Mesendoderm (in vitro differentiated cells): ENCODE data around the gene AGBL4.

Source experiments
- DNase-seq: peaks from one replicate; pipeline ENCODE4 v3.0.0; 2013
- H2AK5ac ChIP-seq: 2 replicates; pipeline ENCODE4 v1.6.1; 2013; ENCODE audit warnings: low read length, inconsistent platforms
- H2BK120ac ChIP-seq: 2 replicates; pipeline ENCODE4 v1.6.1; 2013; ENCODE audit warnings: low read depth, mild to moderate bottlenecking, low read length, moderate library complexity, mixed read lengths
- H2BK15ac ChIP-seq: replicated peaks from 2 replicates; pipeline ENCODE4 v1.6.1; 2013; ENCODE audit warnings: low read depth, mild to moderate bottlenecking, moderate library complexity
- H2BK5ac ChIP-seq: 2 replicates; pipeline ENCODE4 v1.6.1; 2013; ENCODE audit warnings: low read length, inconsistent platforms
- H3K18ac ChIP-seq: 2 replicates; pipeline ENCODE4 v1.6.1; 2013; ENCODE audit warnings: mild to moderate bottlenecking, low read length, mixed read lengths
- H3K23ac ChIP-seq: one replicate; pipeline ENCODE4 v1.6.1; 2013; ENCODE audit warnings: low read length
- H3K27ac ChIP-seq: 2 replicates; pipeline ENCODE4 v1.5.1; 2013; ENCODE audit warnings: low read depth, mild to moderate bottlenecking, inconsistent platforms, low read length, moderate library complexity
- H3K27me3 ChIP-seq: 2 replicates; pipeline ENCODE4 v1.6.1; 2013; ENCODE audit warnings: low read length, control low read depth, mild to moderate bottlenecking, inconsistent platforms; ENCODE audit not compliant: insufficient read depth, poor library complexity
- H3K36me3 ChIP-seq: 2 replicates; pipeline ENCODE4 v1.6.1; 2013; ENCODE audit warnings: low read length, inconsistent platforms; ENCODE audit not compliant: control insufficient read depth, insufficient read depth
- H3K4ac ChIP-seq: one replicate; pipeline ENCODE4 v1.6.1; 2013; ENCODE audit warnings: low read depth, mild to moderate bottlenecking, low read length, moderate library complexity
- H3K4me1 ChIP-seq: 2 replicates; pipeline ENCODE4 v1.6.1; 2013; ENCODE audit warnings: low read depth, low read length, inconsistent platforms; ENCODE audit not compliant: control insufficient read depth
- H3K4me2 ChIP-seq: 2 replicates; pipeline ENCODE4 v1.6.1; 2013; ENCODE audit warnings: low read length
- H3K4me3 ChIP-seq: 2 replicates; pipeline ENCODE4 v1.5.1; 2013; ENCODE audit warnings: mild to moderate bottlenecking, low read length
- H3K56ac ChIP-seq: one replicate; pipeline ENCODE4 v1.6.1; 2013; ENCODE audit warnings: low read length
- H3K79me1 ChIP-seq: 2 replicates; pipeline ENCODE4 v1.6.1; 2013; ENCODE audit warnings: low read length, inconsistent platforms
- H3K79me2 ChIP-seq: 2 replicates; pipeline ENCODE4 v1.6.1; 2013; ENCODE audit warnings: mild to moderate bottlenecking, low read length; ENCODE audit not compliant: control insufficient read depth, insufficient read depth
- H3K9ac ChIP-seq: 2 replicates; pipeline ENCODE4 v1.6.1; 2013; ENCODE audit warnings: low read length, inconsistent platforms
- H4K5ac ChIP-seq: one replicate; pipeline ENCODE4 v1.6.1; 2013; ENCODE audit warnings: low read length
- H4K8ac ChIP-seq: one replicate; pipeline ENCODE4 v1.6.1; 2013; ENCODE audit warnings: low read depth, mild to moderate bottlenecking, control low read depth, low read length, moderate library complexity
- WGBS: extraction: QIAGEN DNeasy Blood & Tissue Kit; methylation state at CpG from one replicate; pipeline ENCODE4 v1.1.7; 2013; ENCODE audit warnings: low lambda C conversion rate, missing lambda C conversion rate; ENCODE audit not compliant: insufficient coverage; ENCODE audit errors: extremely low coverage; 5-methylcytosine and 5-hydroxymethylcytosine counted together

AGBL4 gene

DNA sequence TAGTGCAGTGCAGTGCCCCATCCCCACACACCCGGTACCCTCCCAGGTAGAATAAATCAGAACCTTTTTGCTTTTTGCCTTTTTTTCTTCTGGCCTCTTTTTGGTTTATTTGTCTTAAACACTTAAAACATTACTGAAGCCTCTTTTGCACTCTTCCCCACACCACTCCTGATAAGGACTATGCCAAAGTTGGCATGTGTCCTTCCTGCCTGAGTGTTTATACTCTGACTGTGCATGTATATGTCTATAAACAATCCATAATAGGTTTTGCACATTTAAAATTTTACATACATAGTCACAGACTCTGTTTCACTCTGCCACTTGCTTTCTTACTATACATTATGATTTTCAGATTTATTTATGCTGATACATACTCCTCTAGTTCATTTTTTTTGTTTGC is 1306.7 kb downstream of the AGBL4 start:
- no CpG with 5 or more reads among the region's 1 CpG for WGBS
- Histone ChIP-seq H3K79me2 (no peaks in the 10 kb centered on the region), H3K79me1 (no peaks in the 10 kb centered on the region), H3K27me3 (no peaks in the 10 kb centered on the region), H3K18ac (no peak overlapping the region), H3K36me3 (no peaks in the 10 kb centered on the region), H3K4me2 (no peak overlapping the region), H2BK15ac (no peak overlapping the region), H3K4ac (no peak overlapping the region), H2BK120ac (no peak overlapping the region), H3K4me3 (no peak overlapping the region), H3K56ac (no peak overlapping the region), H3K27ac (no peak overlapping the region), H4K5ac (no peak overlapping the region), H2BK5ac (no peak overlapping the region), H3K4me1 (no peaks in the 10 kb centered on the region), H3K9ac (no peak overlapping the region), H3K23ac (no peak overlapping the region), H2AK5ac (no peak overlapping the region), H4K8ac (no peak overlapping the region)
- no peak for DNase-seq

DNA sequence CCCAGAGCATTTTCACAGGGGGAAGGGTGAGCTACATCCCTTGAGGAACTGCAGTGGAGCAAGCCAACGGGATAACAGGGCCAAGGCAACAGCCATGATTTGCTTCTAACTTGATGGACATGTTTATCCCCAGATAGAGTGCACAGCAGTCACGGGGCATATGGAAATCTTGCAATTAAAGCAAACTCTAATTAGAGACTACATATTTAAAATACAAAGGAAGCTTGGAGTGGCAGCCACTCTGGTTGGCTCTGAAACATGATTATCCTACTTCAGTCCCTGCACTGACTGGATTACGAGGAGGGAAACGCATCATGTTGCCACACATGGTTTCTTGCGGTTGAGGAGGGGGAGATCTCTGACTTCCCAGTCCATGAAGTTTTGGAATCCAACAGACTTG is 1307.8 kb downstream of the AGBL4 start:
- Histone ChIP-seq H2BK120ac (no peak overlapping the region), H3K23ac (no peak overlapping the region), H3K4ac (no peak overlapping the region), H4K5ac (no peak overlapping the region), H4K8ac (no peak overlapping the region), H2BK15ac (no peak overlapping the region), H3K4me1 (no peaks in the 10 kb centered on the region), H3K9ac (no peak overlapping the region), H3K4me2 (no peak overlapping the region), H3K79me1 (no peaks in the 10 kb centered on the region), H3K27ac (no peak overlapping the region), H3K56ac (no peak overlapping the region), H3K18ac (no peak overlapping the region), H3K36me3 (no peaks in the 10 kb centered on the region), H2BK5ac (no peak overlapping the region), H3K27me3 (no peaks in the 10 kb centered on the region), H3K4me3 (no peak overlapping the region), H2AK5ac (no peak overlapping the region), H3K79me2 (no peaks in the 10 kb centered on the region)
- no peak for DNase-seq
- WGBS: no CpG with 5 or more reads among the region's 5 CpGs

DNA sequence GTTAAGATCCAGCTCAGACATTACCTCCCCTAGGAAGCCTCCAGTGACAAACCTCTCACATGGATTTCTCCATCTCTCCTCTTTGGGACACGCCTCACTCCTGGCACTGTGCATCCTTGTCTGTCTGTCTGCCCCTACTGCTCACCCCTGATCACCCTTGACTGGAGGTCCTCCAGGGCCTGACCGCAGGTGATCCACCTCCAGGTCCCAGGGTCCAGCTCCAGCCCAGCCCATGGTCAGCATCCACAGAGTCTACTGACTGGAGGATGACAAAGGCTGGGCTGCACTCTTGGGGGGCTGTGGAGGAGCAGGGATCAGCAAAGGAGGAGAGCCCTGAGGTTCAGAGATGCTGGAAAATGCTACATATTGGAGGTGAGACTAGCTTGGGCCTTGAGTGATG is 1312.8 kb downstream of the AGBL4 start:
- WGBS: no CpG with 5 or more reads among the region's 2 CpGs
- Histone ChIP-seq H2BK120ac (no peak overlapping the region), H3K36me3 (no peaks in the 10 kb centered on the region), H2BK15ac (no peak overlapping the region), H3K4me3 (no peak overlapping the region), H3K4ac (no peak overlapping the region), H3K79me2 (no peaks in the 10 kb centered on the region), H3K56ac (no peak overlapping the region), H4K5ac (no peak overlapping the region), H3K27me3 (no peaks in the 10 kb centered on the region), H3K23ac (no peak overlapping the region), H3K18ac (no peak overlapping the region), H3K4me2 (no peak overlapping the region), H3K79me1 (no peaks in the 10 kb centered on the region), H4K8ac (no peak overlapping the region), H3K9ac (no peak overlapping the region), H2AK5ac (no peak overlapping the region), H3K27ac (no peak overlapping the region), H3K4me1 (no peaks in the 10 kb centered on the region), H2BK5ac (no peak overlapping the region)
- no peak for DNase-seq

DNA sequence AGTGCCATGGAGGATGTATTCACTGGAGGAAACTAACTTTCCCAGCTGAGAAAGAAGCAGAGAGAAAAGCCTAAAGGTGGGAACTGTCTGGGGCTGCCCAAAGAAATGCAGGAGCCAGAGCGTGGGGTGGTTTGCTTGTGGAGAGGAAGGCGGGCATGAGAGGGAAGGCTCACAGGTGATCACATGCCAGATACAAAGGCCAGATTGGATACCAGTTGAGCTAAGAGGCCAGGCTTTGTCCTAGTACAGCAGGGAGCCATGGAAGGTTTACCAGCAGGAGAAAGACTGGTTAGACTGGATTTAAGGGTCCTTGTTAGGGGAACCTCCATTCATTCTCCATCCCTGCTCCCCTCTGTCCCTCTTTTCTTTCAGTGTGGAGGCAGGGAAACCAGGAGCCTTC is 1313.4 kb downstream of the AGBL4 start:
- no CpG with 5 or more reads among the region's 2 CpGs for WGBS
- Histone ChIP-seq H2AK5ac (no peak overlapping the region), H2BK15ac (no peak overlapping the region), H3K79me2 (no peaks in the 10 kb centered on the region), H3K56ac (no peak overlapping the region), H3K4me3 (no peak overlapping the region), H4K8ac (no peak overlapping the region), H3K18ac (no peak overlapping the region), H3K4ac (no peak overlapping the region), H3K36me3 (no peaks in the 10 kb centered on the region), H3K4me1 (no peaks in the 10 kb centered on the region), H2BK120ac (no peak overlapping the region), H3K79me1 (no peaks in the 10 kb centered on the region), H3K27me3 (no peaks in the 10 kb centered on the region), H4K5ac (no peak overlapping the region), H3K23ac (no peak overlapping the region), H3K4me2 (no peak overlapping the region), H2BK5ac (no peak overlapping the region), H3K9ac (no peak overlapping the region), H3K27ac (no peak overlapping the region)
- peak; percentile 15 for DNase-seq

DNA sequence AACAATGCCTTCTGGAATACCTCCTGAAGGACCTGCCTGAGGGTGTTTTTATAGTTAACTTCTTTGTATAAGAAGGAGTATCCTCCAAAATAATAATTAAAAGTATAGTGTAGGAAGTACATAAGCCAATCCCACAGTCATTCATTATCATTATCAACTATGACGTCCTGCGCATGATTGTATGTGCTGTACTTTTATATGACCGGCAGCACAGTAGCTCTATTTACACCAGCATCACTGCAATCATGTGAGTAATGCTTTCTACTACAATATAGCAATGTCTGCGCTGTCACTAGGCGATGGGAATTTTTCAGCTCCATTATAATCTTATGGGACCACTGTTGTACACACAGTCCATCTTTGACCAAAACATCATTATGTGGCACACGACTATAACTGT is 1319.0 kb downstream of the AGBL4 start:
- H3K27ac ChIP-seq: no peak overlapping the region
- H3K4me3 ChIP-seq: no peak overlapping the region
- H3K18ac ChIP-seq: no peak overlapping the region
- H3K4me1 ChIP-seq: no peaks in the 10 kb centered on the region
- H3K9ac ChIP-seq: no peak overlapping the region
- no peak overlapping the region for H4K5ac ChIP-seq
- DNase-seq: no peak
- H3K36me3 ChIP-seq: no peaks in the 10 kb centered on the region
- H2AK5ac ChIP-seq: no peak overlapping the region
- H2BK15ac ChIP-seq: no peak overlapping the region
- no peak overlapping the region for H4K8ac ChIP-seq
- no peak overlapping the region for H2BK120ac ChIP-seq
- no peak overlapping the region for H3K56ac ChIP-seq
- H3K79me2 ChIP-seq: no peaks in the 10 kb centered on the region
- H3K4me2 ChIP-seq: no peak overlapping the region
- H3K23ac ChIP-seq: no peak overlapping the region
- no peaks in the 10 kb centered on the region for H3K79me1 ChIP-seq
- H3K4ac ChIP-seq: no peak overlapping the region
- H2BK5ac ChIP-seq: no peak overlapping the region
- no CpG with 5 or more reads among the region's 6 CpGs for WGBS
- H3K27me3 ChIP-seq: no peaks in the 10 kb centered on the region

DNA sequence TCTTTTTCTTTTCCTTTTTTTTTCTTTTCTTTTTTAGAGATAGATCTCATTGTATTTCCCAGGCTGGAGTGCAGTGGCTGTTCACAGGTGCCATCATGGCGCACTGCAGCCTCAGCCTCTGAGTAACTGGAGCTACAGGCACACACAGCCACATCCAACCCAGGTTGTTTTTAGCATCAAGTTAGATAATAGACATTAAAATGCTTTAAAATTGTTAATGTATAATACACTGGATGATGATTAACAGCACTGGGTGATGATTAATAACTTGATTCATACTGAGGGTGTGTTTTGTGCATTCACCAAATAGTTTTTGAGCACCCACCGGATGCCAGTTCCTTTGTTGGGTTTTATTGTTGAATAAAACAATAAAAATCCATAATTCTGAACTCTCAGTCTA is 1322.3 kb downstream of the AGBL4 start:
- Histone ChIP-seq H3K79me2 (no peaks in the 10 kb centered on the region), H3K18ac (no peak overlapping the region), H2BK120ac (no peak overlapping the region), H3K4ac (no peak overlapping the region), H2AK5ac (no peak overlapping the region), H2BK5ac (no peak overlapping the region), H3K27me3 (no peaks in the 10 kb centered on the region), H3K4me3 (no peak overlapping the region), H4K5ac (no peak overlapping the region), H2BK15ac (no peak overlapping the region), H3K27ac (no peak overlapping the region), H3K36me3 (no peaks in the 10 kb centered on the region), H3K79me1 (no peaks in the 10 kb centered on the region), H4K8ac (no peak overlapping the region), H3K56ac (no peak overlapping the region), H3K4me1 (no peaks in the 10 kb centered on the region), H3K23ac (no peak overlapping the region), H3K9ac (no peak overlapping the region), H3K4me2 (no peak overlapping the region)
- WGBS: no CpG with 5 or more reads among the region's 2 CpGs
- no peak for DNase-seq
